CD4-positive, CD25-positive, alpha-beta regulatory T cell (primary cell): ENCODE measurements around the gene TICAM2. TPM values are rescaled to one million over a fixed set of nuclear protein-coding genes. Genes with fewer than 3 reads are reported as not detected.
A peak's percentile ranks its signal among the peaks of the same experiment; 100 is the strongest.

ENCODE experiments used
- ATAC-seq, 2 donors: fragments of 150-1000 bp; cut with Tn5 transposase; one replicate each; pipeline ENCODE4 v1.10.0; 2021; ENCODE audit warnings: low read depth in 2 of 2, moderate number of reproducible peaks in 2 of 2, moderate library complexity in 1 of 2
- DNase-seq, 3 donors: peaks; one replicate each; pipeline versions ENCODE4 v3.0.0 to v3.0.0-alpha.2; 2012 to 2022; ENCODE audit warnings: mixed read lengths in 1 of 3
- H3K27ac ChIP-seq: one replicate; pipeline ENCODE4 v1.7.0; 2013; ENCODE audit warnings: mild to moderate bottlenecking, low read length; ENCODE audit not compliant: insufficient read depth, poor library complexity, severe bottlenecking
- H3K27me3 ChIP-seq: one replicate; pipeline ENCODE4 v1.7.0; 2013; ENCODE audit warnings: low read length; ENCODE audit not compliant: control insufficient read depth, insufficient read depth
- H3K36me3 ChIP-seq: one replicate; pipeline ENCODE4 v1.7.0; 2013; ENCODE audit warnings: mild to moderate bottlenecking, low read length, moderate library complexity; ENCODE audit not compliant: control insufficient read depth, insufficient read depth
- H3K4me1 ChIP-seq: 2 replicates; pipeline ENCODE4 v1.7.0; 2013; ENCODE audit warnings: mild to moderate bottlenecking, low read length; ENCODE audit not compliant: insufficient read depth, control insufficient read depth, poor library complexity, severe bottlenecking
- H3K4me3 ChIP-seq: one replicate; pipeline ENCODE4 v1.7.0; 2013; ENCODE audit warnings: low read depth, mild to moderate bottlenecking, low read length, moderate library complexity
- H3K9me3 ChIP-seq, 2 experiments: 1 replicate in 1 of 2; 2 replicates in 1 of 2; pipeline ENCODE4 v1.7.0; 2013; ENCODE audit warnings: low read length in 2 of 2, mild to moderate bottlenecking in 1 of 2, moderate library complexity in 1 of 2; ENCODE audit not compliant: control insufficient read depth in 2 of 2
- H3K27ac Mint-ChIP-seq, 3 donors: one replicate each; pipeline ENCODE4 v1.8.0; 2020 to 2022; ENCODE audit warnings: mild to moderate bottlenecking in 3 of 3, mixed read lengths in 3 of 3, moderate library complexity in 2 of 3
- H3K27me3 Mint-ChIP-seq: one replicate; pipeline ENCODE4 v1.8.0; 2022; ENCODE audit warnings: mild to moderate bottlenecking, mixed read lengths
- H3K36me3 Mint-ChIP-seq: one replicate; pipeline ENCODE4 v1.8.0; 2020; ENCODE audit warnings: mixed read lengths
- H3K4me1 Mint-ChIP-seq, 4 donors: one replicate each; pipeline ENCODE4 v1.8.0; 2020 to 2022; ENCODE audit warnings: mixed read lengths in 4 of 4, mild to moderate bottlenecking in 1 of 4
- H3K4me3 Mint-ChIP-seq, 4 donors: one replicate each; pipeline ENCODE4 v1.8.0; 2020 to 2022; ENCODE audit warnings: mild to moderate bottlenecking in 4 of 4, mixed read lengths in 4 of 4, moderate library complexity in 3 of 4
- H3K9me3 Mint-ChIP-seq, 7 donors: one replicate each; pipeline ENCODE4 v1.8.0; 2020 to 2022; ENCODE audit warnings: mixed read lengths in 7 of 7, mild to moderate bottlenecking in 3 of 7, moderate library complexity in 2 of 7
- polyA plus RNA-seq, 4 donors: library from polyadenylated mRNA; unstranded; fragments of 300-500 nt; fragmentation: Illumina TruSeq; gene quantifications; one replicate each; pipeline ENCODE4 v1.2.3, GENCODE V29; 2021
- total RNA-seq: library from RNA; stranded (reverse); gene quantifications from one replicate; pipeline ENCODE4 v1.2.3, GENCODE V29; 2022

TICAM2 gene
- total and polyA plus RNA-seq, 5 donors from 2014 or later, result 0.25 to 0.67 (median 0.29) TPM; not detected in 2

DNA sequence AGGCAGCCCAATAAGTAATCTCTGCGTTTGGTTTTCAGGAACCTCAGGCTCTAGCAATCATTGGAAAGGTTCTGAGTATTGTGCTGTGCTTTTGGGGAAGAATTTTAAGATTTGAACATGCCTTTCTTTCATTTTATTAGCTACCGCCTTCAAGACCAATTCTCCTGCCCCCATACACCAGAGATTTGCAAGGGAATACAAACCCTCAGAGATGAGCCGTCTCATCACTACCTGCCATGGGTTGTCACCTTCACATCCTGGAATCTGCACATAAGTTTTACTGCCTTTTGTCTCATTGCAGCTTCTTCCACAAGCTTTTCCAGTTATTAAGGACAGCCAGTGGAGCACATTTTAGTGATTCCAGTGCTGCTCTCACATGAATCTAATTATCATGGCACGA lies 35.2 kb upstream of the TICAM2 start:
- no peak overlapping the region for H3K27ac Mint-ChIP-seq
- peaks cover 11% of the 10 kb centered on the region for H3K27me3 Mint-ChIP-seq
- no peak overlapping the region for H3K27ac ChIP-seq
- H3K36me3 Mint-ChIP-seq, result no peaks in the 10 kb centered on the region
- H3K4me1 Mint-ChIP-seq, result peaks cover 4 to 9% (median 7%) of the 10 kb centered on the region in 4 donors
- H3K4me3 ChIP-seq, result no peak overlapping the region
- H3K4me3 Mint-ChIP-seq, result no peak overlapping the region
- H3K27me3 ChIP-seq, result peaks cover 2% of the 10 kb centered on the region
- no peaks in the 10 kb centered on the region for H3K9me3 ChIP-seq
- no peaks in the 10 kb centered on the region for H3K36me3 ChIP-seq
- DNase-seq (no peak), ATAC-seq (no peak)
- H3K9me3 Mint-ChIP-seq, result no peaks in the 10 kb centered on the region
- H3K4me1 ChIP-seq, result peaks cover 5% of the 10 kb centered on the region

DNA sequence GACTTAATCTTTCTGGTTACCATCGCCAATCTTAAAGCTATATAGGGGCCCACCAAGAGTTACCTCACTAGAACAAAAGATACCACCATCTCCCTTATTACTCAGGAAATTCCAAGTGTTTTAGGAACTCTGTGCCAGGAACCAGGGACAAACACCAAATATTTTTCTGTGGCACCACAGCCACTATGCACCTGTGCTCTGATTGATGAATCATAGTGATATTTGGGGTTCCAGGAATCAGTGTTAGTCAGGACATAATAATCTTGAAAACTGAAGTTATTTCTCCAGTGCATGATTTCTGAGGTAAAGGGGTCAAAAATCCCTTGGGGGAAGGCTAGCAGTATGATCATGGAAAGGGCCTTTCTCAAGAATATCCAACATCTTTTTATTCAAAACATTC lies 33.7 kb upstream of the TICAM2 start:
- Histone ChIP-seq H3K36me3 (no peaks in the 10 kb centered on the region), H3K9me3 (no peaks in the 10 kb centered on the region), H3K27ac (no peak overlapping the region), H3K4me1 (peaks cover 5% of the 10 kb centered on the region), H3K4me3 (no peak overlapping the region), H3K27me3 (peaks cover 2% of the 10 kb centered on the region)
- H3K36me3 Mint-ChIP-seq, result no peaks in the 10 kb centered on the region
- H3K4me1 Mint-ChIP-seq, result peaks cover 4 to 9% (median 7%) of the 10 kb centered on the region in 4 donors
- no peak for DNase-seq
- H3K9me3 Mint-ChIP-seq, result no peaks in the 10 kb centered on the region
- H3K4me3 Mint-ChIP-seq, result no peak overlapping the region
- no peak overlapping the region for H3K27ac Mint-ChIP-seq
- H3K27me3 Mint-ChIP-seq, result peaks cover 19% of the 10 kb centered on the region
- ATAC-seq, result no peak

DNA sequence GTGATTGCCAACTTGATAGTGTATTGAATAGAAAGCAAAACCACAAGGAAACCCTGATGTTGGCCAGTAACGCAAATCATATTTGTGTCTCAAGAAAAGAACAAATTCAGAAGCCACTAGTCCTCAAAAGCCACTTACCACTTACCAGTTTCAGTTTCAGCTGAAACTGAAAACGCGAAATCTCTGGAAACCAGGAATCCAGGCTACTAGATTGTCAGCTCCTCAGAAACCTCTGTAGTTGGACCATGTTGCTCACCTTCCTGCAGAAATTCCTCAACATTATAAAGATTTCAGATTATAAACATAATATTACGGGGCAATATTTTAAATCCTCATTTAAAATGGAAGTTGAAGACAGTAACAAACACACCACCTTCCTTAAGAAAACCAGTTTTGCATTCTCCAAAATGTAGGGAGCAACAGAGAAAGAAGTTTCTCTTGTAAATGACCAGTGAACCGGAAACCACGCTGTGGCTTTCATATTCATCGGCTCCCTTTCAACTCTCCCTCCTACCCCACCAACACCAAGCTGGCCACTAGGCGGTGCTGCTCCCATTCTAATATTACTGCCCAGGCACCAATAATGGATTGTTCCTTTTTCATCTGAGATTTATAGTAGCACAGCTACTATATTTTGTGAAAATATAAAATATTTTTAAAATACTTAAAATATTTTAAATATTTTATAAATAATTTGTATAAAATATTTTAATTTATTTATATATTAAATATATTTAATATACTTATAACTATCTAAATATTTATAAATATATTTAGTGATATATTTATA lies 32.3 kb upstream of the TICAM2 start:
- Mint-ChIP-seq H3K36me3 (no peaks in the 10 kb centered on the region), H3K4me1 (peaks cover 4 to 9% (median 7%) of the 10 kb centered on the region in 4 donors), H3K27ac (no peak overlapping the region), H3K4me3 (peak overlapping the region; percentile 28 to 80 (median 52)), H3K27me3 (peaks cover 19% of the 10 kb centered on the region), H3K9me3 (no peaks in the 10 kb centered on the region)
- no peak overlapping the region for H3K27ac ChIP-seq
- H3K27me3 ChIP-seq, result peaks cover 2% of the 10 kb centered on the region
- H3K9me3 ChIP-seq, result no peaks in the 10 kb centered on the region
- ATAC-seq, result peak; percentile 93 to 95
- peaks cover 5% of the 10 kb centered on the region for H3K4me1 ChIP-seq
- peak; percentile 69 to 88 (median 74) for DNase-seq
- peak overlapping the region; percentile 66 for H3K4me3 ChIP-seq
- H3K36me3 ChIP-seq, result no peaks in the 10 kb centered on the region

DNA sequence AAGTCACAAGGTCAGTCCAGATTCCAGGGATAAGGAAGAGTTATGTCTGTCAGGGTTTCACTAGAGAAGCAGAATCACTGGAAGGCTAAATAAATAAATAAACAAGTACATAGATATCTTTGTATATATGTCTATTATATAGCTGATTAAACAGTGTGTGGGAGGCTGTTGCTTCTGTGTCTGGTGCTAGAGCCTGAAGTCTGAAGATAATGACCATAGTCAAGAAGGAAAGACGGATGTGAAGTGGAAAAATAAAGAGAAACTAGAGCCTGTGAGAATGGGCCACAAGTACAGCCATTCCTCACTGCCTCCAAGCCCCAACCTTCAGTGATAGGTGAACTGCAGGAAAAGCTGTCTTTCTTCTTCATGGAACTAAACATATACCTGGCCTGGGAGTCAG lies 27.6 kb upstream of the TICAM2 start:
- Mint-ChIP-seq H3K4me3 (no peak overlapping the region), H3K4me1 (peaks cover 9 to 23% (median 20%) of the 10 kb centered on the region in 4 donors), H3K9me3 (no peaks in the 10 kb centered on the region), H3K27ac (no peak overlapping the region), H3K36me3 (no peaks in the 10 kb centered on the region), H3K27me3 (peaks cover 18% of the 10 kb centered on the region)
- DNase-seq (no peak), ATAC-seq (no peak)
- Histone ChIP-seq H3K27me3 (peaks cover 2% of the 10 kb centered on the region), H3K4me3 (no peak overlapping the region), H3K9me3 (no peaks in the 10 kb centered on the region), H3K36me3 (no peaks in the 10 kb centered on the region), H3K4me1 (peaks cover 20% of the 10 kb centered on the region), H3K27ac (no peak overlapping the region)

DNA sequence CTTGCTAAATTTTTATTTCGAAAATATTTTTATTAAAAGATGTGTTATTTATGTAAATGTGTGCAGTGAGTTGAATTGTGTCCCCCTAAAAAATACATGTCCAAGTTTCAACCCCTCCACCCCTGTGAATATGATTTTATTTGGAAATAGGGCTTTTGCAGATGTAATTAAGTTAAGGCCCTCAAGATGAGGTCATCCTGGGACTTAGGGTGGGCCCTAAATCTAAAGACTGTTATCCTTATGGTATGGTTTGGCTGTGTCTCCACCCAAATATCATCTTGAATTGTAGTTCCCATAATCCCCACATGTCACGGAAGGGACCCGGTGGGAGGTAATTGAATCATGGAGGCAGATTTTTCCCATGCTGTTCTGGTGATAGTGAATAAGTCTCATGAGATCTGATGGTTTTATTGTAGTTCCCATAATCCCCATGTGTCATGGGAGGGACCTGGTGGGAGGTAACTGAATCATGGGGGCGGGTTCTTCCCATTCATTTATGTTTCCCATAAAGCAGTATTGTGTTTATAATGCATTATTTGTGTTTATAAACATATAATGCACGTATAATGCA lies 25.1 kb upstream of the TICAM2 start:
- Mint-ChIP-seq H3K36me3 (no peaks in the 10 kb centered on the region), H3K4me1 (peaks cover 11 to 24% (median 15%) of the 10 kb centered on the region in 4 donors), H3K27me3 (peaks cover 13% of the 10 kb centered on the region), H3K4me3 (peak overlapping the region; percentile 13 to 49 (median 30)), H3K9me3 (no peaks in the 10 kb centered on the region), H3K27ac (peak overlapping the region in 1 of 3 donors; percentile 70)
- no peak for DNase-seq
- Histone ChIP-seq H3K36me3 (no peaks in the 10 kb centered on the region), H3K27ac (peak overlapping the region; percentile 95), H3K27me3 (no peaks in the 10 kb centered on the region), H3K4me1 (peaks cover 40% of the 10 kb centered on the region), H3K4me3 (no peak overlapping the region), H3K9me3 (no peaks in the 10 kb centered on the region)
- no peak for ATAC-seq

DNA sequence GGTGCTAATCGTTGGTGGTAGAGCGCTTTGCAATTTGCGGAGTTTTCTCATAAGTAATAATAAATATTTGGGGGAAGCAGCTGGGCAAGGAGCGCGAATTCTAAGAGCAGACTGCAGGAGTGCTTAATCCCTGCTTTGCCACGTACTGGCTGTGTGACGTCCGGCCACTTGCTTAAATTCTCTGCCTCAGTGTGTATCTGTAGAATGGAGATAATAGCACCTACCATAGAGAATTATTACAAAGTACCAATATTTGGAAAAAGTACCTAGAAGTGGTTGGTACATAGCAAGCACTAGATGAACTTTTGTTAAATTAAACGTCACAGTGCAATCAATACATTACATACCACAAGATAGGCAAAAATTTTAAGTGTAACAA lies 24.2 kb upstream of the TICAM2 start:
- Mint-ChIP-seq H3K36me3 (no peaks in the 10 kb centered on the region), H3K27ac (peak overlapping the region in 2 of 3 donors; percentile 97 to 98), H3K9me3 (no peaks in the 10 kb centered on the region), H3K27me3 (peaks cover 5% of the 10 kb centered on the region), H3K4me1 (peaks cover 14 to 31% (median 19%) of the 10 kb centered on the region in 4 donors), H3K4me3 (no peak overlapping the region)
- no peak for ATAC-seq
- H3K4me1 ChIP-seq, result peaks cover 43% of the 10 kb centered on the region
- no peak for DNase-seq
- H3K4me3 ChIP-seq, result peak overlapping the region; percentile 88
- no peaks in the 10 kb centered on the region for H3K27me3 ChIP-seq
- H3K36me3 ChIP-seq, result peaks cover 3% of the 10 kb centered on the region
- peak overlapping the region; percentile 95 for H3K27ac ChIP-seq
- no peaks in the 10 kb centered on the region for H3K9me3 ChIP-seq

DNA sequence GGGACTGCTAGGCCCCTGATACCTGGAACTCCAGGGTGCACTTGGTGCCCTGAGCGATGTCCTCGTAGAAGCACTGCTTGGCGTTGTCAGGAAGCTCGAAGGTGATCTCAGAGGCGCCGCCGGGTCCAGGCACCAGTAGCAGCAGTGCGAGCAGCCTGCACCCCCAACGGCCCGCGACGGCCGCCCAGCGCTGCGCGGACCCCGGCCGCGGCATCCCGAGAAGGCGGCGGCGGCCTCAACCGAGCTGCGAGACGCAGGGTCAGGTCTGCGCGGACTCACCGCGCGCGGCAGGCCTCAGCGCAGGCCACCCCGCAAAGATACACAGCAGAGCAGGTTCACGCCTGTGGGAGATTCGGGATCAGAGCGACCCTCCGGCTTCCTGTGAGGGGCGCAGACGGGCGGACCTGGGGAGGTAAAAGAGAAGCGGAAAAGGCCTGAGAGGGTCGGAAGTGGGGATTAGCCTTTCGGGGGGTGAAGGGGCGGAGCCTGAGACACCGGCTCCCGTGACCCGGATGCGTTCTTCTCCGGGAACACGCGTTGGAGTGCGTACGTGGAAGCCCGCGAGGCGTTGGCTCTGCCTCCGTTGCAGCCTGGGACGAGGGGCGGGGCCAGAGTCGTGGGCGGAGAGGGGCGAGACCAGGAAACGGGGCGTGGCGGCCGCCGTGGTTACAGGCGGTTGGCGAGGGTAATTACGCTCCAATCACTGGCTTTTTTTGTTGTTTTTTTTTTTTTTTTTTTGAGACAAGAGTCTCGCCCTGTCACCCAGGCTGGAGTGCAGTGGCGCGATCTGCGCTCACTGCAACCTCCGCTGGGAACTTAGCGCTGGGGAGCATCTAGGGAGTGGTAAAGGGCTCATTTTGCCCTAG lies 23.5 kb upstream of the TICAM2 start, which contains the start of gene TMED7:
TSS of gene TMED7 (minus strand) at position 458 of the 866 bp plus-strand sequence. CDS start at position 214, 244 bp downstream.
- H3K4me3 ChIP-seq, result peak within 1 kb of the TSS; percentile 88
- DNase-seq (peak; percentile 97 to 99 (median 99)), ATAC-seq (peak; percentile 90 to 91)
- peaks cover 7% of the 10 kb centered on the region for H3K36me3 ChIP-seq
- Mint-ChIP-seq H3K9me3 (no peaks in the 10 kb centered on the region), H3K27ac (peak within 1 kb of the TSS in 2 of 3 donors; percentile 97 to 98), H3K4me3 (no peak within 1 kb of the TSS), H3K27me3 (peaks cover 5% of the 10 kb centered on the region), H3K4me1 (peaks cover 14 to 38% (median 26%) of the 10 kb centered on the region in 4 donors), H3K36me3 (no peaks in the 10 kb centered on the region)
- H3K27ac ChIP-seq, result peak within 1 kb of the TSS; percentile 95
- H3K4me1 ChIP-seq, result peaks cover 43% of the 10 kb centered on the region
- no peaks in the 10 kb centered on the region for H3K9me3 ChIP-seq
- H3K27me3 ChIP-seq, result no peaks in the 10 kb centered on the region
